C1 segment of cervical spinal cord (tissue), 14 donors: ENCODE data around the gene IBA57.

ENCODE experiments used
- DNase-seq, 14 donors: peaks; one replicate each; lab custom pipeline; 2025; lab: John Stamatoyannopoulos, UW

Gene IBA57

GRCh38 chr1:228156515-228156881, 9.1 kb upstream of the IBA57 start:
- no peak for DNase-seq

DNA sequence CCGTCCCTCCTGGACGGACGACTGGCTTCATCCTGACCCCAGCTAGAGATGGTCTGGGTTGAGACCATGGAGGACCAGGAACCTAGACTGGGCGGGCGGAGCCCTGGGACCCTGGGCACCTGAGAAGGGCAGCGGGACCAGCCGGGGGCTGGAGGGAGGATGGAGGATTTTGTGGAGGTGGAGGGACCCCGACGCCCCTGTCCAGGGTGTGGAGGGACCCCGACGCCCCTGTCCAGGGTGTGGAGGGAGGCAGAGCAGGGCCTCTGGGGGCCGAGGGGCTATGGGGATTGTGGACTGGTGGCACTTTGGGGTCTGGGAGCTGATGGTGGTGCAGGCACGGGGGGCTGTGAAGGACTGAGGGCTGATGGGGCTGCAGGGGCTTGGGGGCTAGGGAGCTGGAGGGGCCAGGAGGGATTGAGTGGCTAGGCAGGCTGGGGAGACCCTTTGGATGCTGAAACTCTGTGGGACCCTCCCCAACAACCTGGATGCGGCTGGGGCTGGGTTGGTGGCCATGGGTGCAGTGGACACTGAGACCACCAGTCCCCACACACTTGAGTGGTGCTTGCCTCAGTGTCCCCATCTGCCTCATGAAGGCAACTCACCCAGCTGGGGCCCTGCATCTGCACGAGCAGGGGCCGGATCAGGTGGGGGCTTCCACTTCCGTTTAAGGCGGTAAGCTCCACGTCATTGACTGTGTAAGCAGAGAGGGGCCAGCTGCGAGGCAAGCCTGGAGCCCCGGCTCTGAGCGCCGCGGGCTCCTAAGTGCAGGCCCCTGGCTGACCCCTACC, 8.5 kb upstream of the IBA57 start:
- no peak for DNase-seq

DNA sequence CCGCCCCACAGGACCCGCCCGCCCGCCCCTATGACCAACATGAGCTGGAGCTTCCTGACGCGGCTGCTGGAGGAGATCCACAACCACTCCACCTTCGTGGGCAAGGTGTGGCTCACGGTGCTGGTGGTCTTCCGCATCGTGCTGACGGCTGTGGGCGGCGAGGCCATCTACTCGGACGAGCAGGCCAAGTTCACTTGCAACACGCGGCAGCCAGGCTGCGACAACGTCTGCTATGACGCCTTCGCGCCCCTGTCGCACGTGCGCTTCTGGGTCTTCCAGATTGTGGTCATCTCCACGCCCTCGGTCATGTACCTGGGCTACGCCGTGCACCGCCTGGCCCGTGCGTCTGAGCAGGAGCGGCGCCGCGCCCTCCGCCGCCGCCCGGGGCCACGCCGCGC, 7.9 kb upstream of the IBA57 start:
- no peak for DNase-seq

DNA sequence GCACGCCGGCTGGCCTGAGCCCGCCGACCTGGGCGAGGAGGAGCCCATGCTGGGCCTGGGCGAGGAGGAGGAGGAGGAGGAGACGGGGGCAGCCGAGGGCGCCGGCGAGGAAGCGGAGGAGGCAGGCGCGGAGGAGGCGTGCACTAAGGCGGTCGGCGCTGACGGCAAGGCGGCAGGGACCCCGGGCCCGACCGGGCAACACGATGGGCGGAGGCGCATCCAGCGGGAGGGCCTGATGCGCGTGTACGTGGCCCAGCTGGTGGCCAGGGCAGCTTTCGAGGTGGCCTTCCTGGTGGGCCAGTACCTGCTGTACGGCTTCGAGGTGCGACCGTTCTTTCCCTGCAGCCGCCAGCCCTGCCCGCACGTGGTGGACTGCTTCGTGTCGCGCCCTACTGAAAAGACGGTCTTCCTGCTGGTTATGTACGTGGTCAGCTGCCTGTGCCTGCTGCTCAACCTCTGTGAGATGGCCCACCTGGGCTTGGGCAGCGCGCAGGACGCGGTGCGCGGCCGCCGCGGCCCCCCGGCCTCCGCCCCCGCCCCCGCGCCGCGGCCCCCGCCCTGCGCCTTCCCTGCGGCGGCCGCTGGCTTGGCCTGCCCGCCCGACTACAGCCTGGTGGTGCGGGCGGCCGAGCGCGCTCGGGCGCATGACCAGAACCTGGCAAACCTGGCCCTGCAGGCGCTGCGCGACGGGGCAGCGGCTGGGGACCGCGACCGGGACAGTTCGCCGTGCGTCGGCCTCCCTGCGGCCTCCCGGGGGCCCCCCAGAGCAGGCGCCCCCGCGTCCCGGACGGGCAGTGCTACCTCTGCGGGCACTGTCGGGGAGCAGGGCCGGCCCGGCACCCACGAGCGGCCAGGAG, 7.2 kb upstream of the IBA57 start:
- no peak for DNase-seq

- DNase-seq: no peak
Observed at GRCh38 chr1:228159008-228159665, 6.5 kb upstream of the IBA57 start.

GRCh38 chr1:228160201-228160761, 5.3 kb upstream of the IBA57 start:
- DNase-seq: no peak

GRCh38 chr1:228161362-228161761, 4.2 kb upstream of the IBA57 start:
- no peak for DNase-seq

- no peak for DNase-seq
Observed at GRCh38 chr1:228161866-228162265, 3.7 kb upstream of the IBA57 start.

- DNase-seq: no peak
Observed at GRCh38 chr1:228162286-228163006, 3.2 kb upstream of the IBA57 start.

- DNase-seq: no peak
Observed at GRCh38 chr1:228163007-228163753, 2.4 kb upstream of the IBA57 start.

GRCh38 chr1:228163776-228164519, 1.7 kb upstream of the IBA57 start:
- DNase-seq: no peak

DNA sequence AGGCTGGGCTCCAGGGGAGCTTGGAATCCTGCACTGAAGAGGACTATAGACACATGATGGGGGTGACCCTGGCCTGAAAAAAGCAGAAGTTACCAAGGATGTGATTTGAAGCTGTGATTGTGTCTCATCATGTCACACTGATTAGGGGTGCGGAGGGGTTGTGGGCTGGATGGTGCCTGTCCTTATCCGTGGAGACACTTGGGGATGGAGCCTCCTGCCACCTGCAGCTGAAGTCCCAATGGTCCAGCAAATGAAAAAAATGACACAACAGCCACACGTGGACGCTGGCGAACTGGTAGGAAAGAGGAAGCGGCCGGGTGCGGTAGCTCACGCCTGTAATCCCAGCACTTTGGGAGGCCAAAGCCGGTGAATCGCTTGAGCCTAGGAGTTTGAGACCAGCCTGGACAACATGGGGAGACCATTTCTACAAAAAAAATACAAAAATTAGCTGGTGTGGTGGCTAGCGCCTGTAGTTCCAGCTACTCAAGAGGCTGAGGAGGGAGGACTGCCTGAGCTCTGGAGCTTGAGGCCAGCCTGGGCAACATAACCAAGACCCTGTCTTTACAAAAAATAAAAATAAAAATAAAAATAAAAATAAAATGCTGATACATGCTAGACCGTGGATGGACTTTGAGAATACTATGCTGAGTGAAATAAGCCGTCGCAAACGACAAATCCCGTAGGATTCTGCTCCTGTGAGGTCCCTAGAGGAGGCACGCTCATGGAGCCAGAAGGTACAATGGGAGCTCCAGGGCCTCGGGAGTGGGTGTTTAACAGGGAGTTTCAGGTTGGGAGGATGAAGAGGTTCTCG, 838 bp upstream of the IBA57 start:
- no peak for DNase-seq

DNA sequence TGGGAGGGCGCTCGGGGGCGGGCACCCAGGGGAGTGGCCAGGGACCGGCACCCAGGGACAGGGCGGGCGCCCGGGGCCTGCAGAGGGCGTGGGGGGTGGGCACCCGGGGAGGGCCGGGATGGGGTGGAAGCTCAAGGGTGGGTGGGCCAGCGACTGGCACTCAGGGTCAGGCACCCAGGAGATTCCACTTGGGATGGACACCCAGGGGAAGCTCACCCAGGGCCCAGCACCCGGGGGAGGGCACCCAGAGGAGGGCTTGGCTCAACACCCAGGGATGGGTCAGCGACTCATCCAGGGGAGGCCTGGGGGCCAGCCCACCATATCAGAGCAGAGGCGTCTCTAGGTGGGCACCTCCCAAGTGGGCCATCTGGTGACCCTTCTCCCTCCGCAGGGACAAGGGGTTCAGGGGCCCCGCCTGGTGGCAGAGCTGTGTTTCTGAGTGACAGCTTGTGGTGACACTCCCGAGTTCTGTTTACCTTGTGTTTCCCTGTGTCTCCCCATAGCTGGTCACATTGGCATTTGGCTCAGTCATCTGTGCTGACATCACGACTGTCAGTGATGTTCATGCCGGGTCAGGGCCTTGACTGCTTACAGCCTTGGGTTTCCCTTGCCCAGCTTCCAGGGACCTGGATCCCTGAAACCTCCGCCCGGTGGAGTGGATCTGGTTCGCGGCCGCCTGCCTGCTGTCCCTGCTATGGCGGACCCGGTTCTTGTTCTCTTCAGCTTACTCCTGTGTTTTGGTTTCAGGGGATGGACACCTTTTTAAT, 749 bp downstream of the IBA57 start:
- DNase-seq: peak in 9 of 14 donors; percentile 71 to 90 (median 82)

GRCh38 chr1:228168563-228169270, 3.1 kb downstream of the IBA57 start:
- no peak for DNase-seq

GRCh38 chr1:228169345-228169744, 3.7 kb downstream of the IBA57 start:
- DNase-seq: no peak

DNA sequence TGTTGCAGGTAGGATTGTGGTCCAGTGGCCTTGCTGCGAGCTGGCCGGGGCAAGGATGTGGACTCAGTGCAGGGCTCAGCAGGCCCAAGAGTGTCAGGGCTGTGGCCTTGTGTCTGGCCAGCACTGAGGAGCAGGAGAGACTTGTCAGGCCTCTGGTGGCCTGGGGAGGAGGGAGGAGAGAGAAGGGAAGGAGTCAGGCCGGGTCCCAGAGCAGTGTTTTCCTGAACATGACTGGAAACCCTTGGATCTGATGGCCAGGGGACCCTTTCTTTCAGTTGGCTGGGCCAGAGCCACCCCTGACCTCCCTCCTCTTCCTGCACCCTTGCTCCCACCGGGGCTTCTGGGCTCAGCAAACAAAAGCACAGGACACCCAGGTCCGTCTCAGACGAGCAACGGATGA, 5.1 kb downstream of the IBA57 start:
- DNase-seq: no peak

- no peak for DNase-seq
Observed at GRCh38 chr1:228171221-228171891, 5.8 kb downstream of the IBA57 start.
